HTERT RPE-1 (cell line): ENCODE measurements around the gene LPGAT1.

Source experiments
- in situ Hi-C: fragments of 300-500 bp; cut with MboI; formaldehyde crosslinking; loops from 4 replicates; pipeline ENCODE4 v1.14.3; 2020; ENCODE audit warnings: low sequenced_read_pairs

LPGAT1 gene

GRCh38 chr1:211764701-211765100, 65.9 kb downstream of the LPGAT1 start:
- in situ Hi-C loops = no loop called here

DNA sequence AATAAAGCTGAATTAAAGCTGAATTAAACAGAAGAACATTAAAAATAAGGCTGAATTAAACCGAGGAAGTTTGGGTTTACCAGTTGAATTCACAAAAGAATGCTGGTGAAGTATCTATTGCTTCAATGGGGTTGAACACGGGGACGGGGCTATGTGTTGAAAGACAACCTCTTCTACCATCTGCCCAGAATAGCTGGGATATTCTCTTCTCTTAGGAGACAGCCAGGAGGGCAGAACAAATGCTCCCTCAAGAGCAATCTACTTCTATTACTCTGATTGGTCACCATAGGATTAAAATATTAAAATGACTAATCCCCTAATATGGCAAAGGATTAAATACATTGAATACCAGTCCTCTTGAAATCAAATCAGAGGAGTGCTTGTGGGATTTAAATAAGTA, 68.4 kb downstream of the LPGAT1 start:
- in situ Hi-C loops = no loop called here

DNA sequence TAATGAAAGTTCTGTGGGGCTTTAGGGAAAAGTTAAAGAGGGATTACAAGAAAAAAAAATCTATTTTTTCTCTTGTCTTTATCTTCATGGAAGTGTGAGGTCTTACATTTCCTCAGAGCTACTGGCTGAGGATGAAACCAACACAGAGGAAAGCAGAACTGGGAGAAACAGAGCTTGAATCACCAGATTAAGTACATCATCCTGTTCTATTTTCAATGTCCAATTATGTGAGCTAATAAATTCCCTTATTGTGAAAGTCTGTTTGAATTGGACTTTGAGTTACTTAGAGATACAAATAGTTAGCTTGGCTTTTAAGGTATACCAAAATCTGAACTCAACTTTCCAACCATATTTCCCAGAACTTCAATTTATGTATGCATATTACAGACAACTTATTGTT, 69.2 kb downstream of the LPGAT1 start:
- in situ Hi-C loops = no loop called here

DNA sequence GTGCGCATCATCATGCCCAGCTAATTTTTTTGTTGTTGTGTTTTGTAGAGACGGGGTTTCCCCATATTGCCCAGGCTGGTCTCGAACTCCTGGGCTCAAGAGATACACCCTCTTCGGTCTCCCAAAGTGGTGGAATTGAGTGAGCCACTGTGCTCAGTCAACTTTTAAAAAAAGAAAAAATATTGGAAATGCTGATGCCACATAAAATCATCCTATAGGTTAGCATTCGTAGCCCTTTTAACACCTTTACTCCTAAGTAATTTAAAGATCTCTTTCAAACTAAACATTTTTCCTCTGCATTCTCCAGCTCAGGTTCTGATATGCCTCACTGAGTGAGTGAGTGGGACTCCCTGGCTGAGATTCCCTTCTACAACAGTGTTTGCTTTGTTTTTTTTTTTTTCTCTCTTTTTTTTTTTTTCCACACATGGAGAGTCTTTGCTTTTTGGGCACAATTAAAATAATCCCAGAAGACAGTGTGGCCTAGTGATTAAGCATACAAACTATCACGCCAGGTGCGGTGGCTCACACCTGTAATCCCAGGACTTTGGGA, 74.0 kb downstream of the LPGAT1 start:
- in situ Hi-C loops = no loop called here

- in situ Hi-C loops = no loop called here
Observed at GRCh38 chr1:211753649-211754251, 76.8 kb downstream of the LPGAT1 start.

DNA sequence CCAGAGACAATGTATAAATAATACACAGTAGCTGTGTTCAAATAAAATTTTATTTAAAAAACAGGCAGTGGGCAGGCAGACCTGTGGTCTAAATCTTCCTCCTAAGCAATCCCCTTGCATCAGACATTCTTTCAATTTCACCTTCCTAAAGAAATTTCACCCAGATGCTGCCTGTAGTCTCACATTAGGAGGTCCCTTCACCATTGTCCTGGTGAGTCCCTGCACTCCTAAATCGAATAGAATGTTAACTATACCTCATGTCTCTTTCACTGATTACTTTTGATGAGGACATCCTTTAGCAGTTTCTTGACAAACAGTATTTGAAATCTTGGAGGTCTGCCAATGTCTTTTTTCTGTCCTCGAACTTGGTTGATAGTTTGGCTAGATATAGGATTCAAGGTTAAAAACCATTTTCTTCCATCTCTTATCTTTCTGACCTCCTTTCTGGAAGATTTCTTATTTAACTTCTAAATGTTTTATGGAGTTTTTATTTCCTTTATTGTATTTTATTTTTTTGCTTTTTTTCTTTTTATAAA, 77.5 kb downstream of the LPGAT1 start:
- in situ Hi-C loops = no loop called here

- in situ Hi-C loops = no loop called here
Observed at GRCh38 chr1:211752317-211752716, 78.2 kb downstream of the LPGAT1 start.

DNA sequence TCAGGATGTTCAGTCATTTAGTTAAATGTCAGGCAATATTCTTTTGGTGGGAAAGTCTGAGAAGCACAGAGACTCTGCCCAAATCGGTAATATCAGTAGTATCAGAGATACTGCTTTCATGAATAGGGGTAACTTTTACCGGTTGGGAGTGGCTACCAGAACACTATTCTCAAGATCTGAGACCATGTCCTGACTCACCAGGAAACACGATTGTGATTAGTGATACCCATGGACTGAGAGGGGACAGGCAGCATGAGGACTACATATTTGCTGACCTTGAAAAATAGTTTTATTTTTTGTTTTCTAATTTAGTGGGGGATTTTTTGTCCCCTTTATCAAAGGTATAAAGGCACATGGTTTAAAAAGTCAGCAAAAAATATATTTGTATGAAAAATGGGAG, 79.1 kb downstream of the LPGAT1 start:
- in situ Hi-C loops = no loop called here

DNA sequence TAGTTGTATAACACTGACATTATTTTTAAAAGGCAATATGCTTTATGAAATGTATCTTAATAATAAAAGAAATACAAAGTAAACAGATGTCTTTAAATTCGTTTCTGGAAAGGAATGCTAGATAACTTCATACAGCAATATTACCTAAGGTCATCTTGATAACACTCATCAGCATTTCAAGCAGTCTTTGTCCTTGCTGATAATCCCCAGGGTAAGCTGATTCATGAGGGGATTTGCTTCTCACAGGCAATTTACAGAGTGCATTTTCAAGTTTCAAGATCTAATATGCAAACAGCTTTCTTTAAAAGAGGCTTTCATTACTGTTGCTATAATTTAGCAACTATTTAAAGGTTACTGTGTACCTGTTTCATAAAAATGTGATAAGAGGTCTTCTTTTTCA, 80.0 kb downstream of the LPGAT1 start:
- in situ Hi-C loops = no loop called here

DNA sequence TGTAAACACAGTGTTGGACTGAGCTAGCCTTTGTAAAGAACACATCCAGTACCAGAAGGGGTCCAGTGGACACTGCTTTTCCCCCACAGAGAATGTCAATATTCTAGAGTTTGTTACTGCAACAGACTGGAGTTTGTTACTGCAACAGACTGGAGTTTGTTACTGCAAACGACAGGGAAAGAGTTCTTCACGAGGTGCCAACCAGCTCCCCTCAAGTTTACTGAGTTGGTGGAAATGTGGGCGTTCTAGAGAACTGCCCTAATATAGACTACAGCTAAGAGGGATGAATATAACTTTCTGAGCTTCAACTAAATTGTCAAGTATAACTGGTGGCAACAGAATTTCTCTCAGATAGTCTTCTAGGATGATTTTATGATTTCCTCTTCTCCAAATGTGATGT, 81.3 kb downstream of the LPGAT1 start:
- in situ Hi-C loops = no loop called here

DNA sequence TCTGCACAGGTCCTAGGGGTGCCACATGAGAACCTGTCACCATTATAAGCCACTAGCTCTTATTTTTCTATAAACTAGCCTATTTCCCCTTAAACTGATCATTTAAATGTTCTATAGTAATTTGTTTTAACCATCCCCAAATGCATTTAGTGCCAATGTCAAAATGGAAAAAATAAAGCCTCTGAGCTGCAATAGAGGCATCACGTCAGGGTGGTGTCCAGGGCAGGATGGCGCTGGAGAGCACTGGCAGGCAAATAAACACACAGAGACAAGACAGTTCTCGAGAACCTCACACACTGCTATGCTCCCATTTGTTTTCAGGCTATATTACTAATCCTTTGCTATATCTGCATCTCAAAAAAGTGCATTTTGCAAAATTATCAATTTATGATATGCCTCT, 81.8 kb downstream of the LPGAT1 start:
- in situ Hi-C loops = no loop called here

DNA sequence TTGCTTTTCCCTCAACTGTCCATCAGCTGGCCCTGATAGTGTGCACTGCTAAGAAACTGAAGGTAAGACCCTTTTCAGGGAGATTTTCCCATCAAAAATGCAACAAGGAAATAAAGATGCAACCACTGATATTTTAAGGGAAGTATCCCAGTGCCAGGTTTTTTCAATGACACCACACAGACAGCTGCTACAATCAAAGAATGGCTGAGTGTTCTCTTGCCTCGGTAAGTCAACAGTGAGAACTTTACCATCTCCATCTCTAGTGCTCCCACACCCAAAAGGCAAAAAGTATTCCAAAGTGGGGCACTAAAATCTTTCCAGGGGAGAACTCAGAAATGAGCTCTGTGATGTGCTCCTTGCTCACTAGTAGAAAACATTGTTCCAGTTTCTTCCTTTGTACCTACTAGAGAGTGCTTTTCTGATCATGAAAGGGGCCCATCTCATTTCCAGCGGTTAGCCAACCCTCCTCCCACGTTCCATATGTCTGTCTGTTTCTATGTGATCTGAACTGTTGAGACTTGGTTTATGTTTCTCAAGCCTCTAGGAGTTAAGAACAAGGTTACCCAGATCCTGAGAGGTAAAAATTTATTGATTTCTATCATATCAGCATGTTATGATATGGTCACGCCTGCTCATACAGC, 87.6 kb downstream of the LPGAT1 start:
- in situ Hi-C loops = no loop called here

DNA sequence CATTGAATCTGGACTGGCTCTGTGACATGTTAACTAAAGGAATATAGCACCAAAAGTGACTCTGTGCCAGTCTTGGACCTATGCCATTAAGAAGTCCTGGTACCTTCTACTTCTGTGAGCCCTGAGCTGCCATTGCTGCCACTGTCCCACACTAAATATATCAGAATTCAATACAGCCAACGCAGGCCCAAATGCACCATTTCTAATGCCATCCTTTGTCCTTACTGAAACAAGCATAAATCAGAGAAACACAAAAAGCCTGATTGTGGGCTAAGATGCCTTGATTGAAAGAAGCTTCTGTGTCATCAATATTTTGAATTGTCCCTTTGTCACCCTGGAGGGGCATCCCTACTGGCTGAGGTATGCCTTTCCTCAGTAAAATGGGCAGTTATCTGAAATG, 88.3 kb downstream of the LPGAT1 start:
- in situ Hi-C loops = no loop called here

DNA sequence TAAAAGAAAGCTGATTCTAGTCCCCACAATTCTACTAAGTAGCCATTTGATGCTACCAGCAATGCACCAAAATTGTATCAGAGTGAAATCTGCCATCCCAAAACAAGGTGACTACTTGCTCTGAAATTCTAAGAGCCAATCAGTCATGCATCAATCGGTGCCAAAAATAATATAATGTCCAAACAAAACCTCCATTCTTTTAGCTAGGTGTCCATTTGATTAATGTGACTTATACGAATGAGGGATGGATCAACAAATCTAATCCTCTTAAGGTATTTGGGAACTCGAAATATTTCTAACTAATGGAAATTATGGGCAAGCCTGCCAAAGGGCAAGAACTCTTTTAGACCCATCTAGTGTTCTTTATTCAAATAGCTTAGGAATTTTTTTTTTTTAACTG, 88.8 kb downstream of the LPGAT1 start:
- in situ Hi-C loops = no loop called here

- in situ Hi-C loops = no loop called here
Observed at GRCh38 chr1:211741116-211741515, 89.4 kb downstream of the LPGAT1 start.

GRCh38 chr1:211739671-211740411, 90.7 kb downstream of the LPGAT1 start:
- in situ Hi-C loops = no loop called here

- in situ Hi-C loops = no loop called here
Observed at GRCh38 chr1:211738691-211739301, 91.8 kb downstream of the LPGAT1 start.

GRCh38 chr1:211738096-211738690, 92.4 kb downstream of the LPGAT1 start:
- in situ Hi-C loops = no loop called here

DNA sequence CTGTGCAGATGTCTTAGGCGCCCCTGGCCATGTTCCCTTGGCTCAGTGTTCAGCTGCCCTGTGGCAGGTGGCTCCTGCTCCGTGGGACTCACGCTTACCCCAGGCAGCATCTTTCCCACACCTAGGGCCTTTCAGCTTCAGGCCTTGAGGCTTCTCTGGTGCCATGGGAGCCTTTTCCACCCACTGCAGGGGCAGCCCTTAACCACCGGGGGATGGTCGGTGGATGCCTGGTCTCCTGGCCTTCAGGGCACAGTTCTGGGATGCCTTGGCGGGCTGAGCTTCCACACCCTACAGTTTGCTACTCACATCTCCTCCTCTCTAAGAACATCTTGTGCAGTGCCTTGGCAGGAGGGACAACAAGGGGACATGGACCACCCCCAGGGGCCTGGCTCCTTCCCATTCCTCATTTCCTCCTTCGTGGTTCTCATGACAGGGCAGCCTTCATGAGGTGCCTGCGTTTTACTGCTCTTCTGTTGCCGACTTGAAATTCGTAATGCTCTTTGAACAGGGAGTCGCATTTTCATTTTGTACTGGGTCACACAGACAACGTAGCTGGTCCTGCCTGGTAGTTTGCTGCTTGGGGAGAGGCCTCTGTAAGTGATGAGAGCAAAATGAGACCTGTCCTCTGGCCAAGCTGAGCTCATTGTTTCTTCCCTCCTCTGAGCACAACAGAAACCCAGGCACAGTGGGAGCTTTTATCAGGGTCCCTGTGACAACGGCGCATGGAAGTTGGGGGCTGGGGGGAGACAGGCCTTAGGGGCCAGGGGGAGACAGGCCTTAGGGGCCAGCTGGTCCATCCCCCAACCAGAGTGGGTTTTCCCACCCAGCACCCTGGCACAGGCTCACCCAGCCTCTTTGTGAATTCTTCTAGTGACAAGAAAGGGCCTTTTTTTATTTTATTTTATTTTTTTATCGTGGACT, 93.2 kb downstream of the LPGAT1 start:
- in situ Hi-C loops = no loop called here

GRCh38 chr1:211736351-211736915, 94.1 kb downstream of the LPGAT1 start:
- in situ Hi-C loops = no loop called here
